HG03025 (cell line): Measurements from ENCODE around the gene IFRD2.

Experiments
- ATAC-seq: cut with Tn5 transposase; IDR thresholded peaks from one replicate; pipeline ENCODE4 v1.9.1; 2021; ENCODE audit warnings: mild to moderate bottlenecking, moderate library complexity; ENCODE audit not compliant: unreplicated experiment, low FRiP score

Gene IFRD2

GRCh38 chr3:50302095-50303012, 10.1 kb upstream of the IFRD2 start:
- no peak for ATAC-seq

GRCh38 chr3:50300681-50301254, 8.5 kb upstream of the IFRD2 start:
- no peak for ATAC-seq

- no peak for ATAC-seq
Measured at GRCh38 chr3:50299929-50300680, 7.9 kb upstream of the IFRD2 start.

GRCh38 chr3:50299638-50299928, 7.4 kb upstream of the IFRD2 start:
- no peak for ATAC-seq

- ATAC-seq, result peak; percentile 76
Measured at GRCh38 chr3:50298836-50299637, 6.8 kb upstream of the IFRD2 start, which contains the start of the genes HYAL3 and NAA80. TSS of gene HYAL3 (minus strand) at chr3:50299405. CDS start at chr3:50295602, 3,803 bp downstream. TSS of gene NAA80 (minus strand) at chr3:50299405. CDS start at chr3:50297463, 1,942 bp downstream.

GRCh38 chr3:50297896-50298725, 5.9 kb upstream of the IFRD2 start:
- ATAC-seq, result no peak

- no peak for ATAC-seq
Measured at GRCh38 chr3:50297384-50297775, 5.2 kb upstream of the IFRD2 start.

- no peak for ATAC-seq
Measured at GRCh38 chr3:50296721-50297383, 4.6 kb upstream of the IFRD2 start.

GRCh38 chr3:50295553-50296431, 3.6 kb upstream of the IFRD2 start:
- ATAC-seq, result no peak

- ATAC-seq, result no peak
Measured at GRCh38 chr3:50294492-50295403, 2.5 kb upstream of the IFRD2 start.

GRCh38 chr3:50294089-50294488, 1.9 kb upstream of the IFRD2 start:
- no peak for ATAC-seq

GRCh38 chr3:50293079-50293801, 1.0 kb upstream of the IFRD2 start:
- no peak for ATAC-seq

GRCh38 chr3:50290161-50290641, 2.0 kb downstream of the IFRD2 start:
- no peak for ATAC-seq

GRCh38 chr3:50289130-50289529, 3.1 kb downstream of the IFRD2 start:
- ATAC-seq, result no peak

GRCh38 chr3:50288387-50289007, 3.7 kb downstream of the IFRD2 start:
- no peak for ATAC-seq

- ATAC-seq, result no peak
Measured at GRCh38 chr3:50287262-50287661, 5.0 kb downstream of the IFRD2 start.
